Gastroesophageal sphincter (tissue), 3 donors: ENCODE results near the gene NDE1.

Experiments used
- CTCF ChIP-seq, 4 experiments: fragments of 200-600 bp in 2 of 4; fragments of 450-650 bp in 2 of 4; sonication (generic) in 1 of 4; IDR thresholded peaks; one replicate each; pipeline ENCODE4 v1.5.1; 2017 to 2019; ENCODE audit warnings: antibody characterized with exemption in 4 of 4, mild to moderate bottlenecking in 2 of 4, moderate library complexity in 2 of 4
- POLR2A ChIP-seq, 2 donors: fragments of 450-650 bp; IDR thresholded peaks; one replicate each; pipeline ENCODE4 v1.6.1; 2017; ENCODE audit warnings: antibody characterized with exemption in 2 of 2, mild to moderate bottlenecking in 2 of 2, moderate library complexity in 1 of 2

- no peak for TF ChIP-seq CTCF (IDR thresholded peaks at IDR 0.05)
- no peak for TF ChIP-seq POLR2A (IDR thresholded peaks at IDR 0.05)
Observed at GRCh38 chr16:15639061-15639568, 10.9 kb upstream of the NDE1 start.
